ENCODE results near the gene FBXO41. TPM values are rescaled to one million over a fixed set of nuclear protein-coding genes. Genes with fewer than 3 reads are reported as not detected.

The FBXO41 gene
- total and polyA plus RNA-seq, 2 donors (not counting 3 experiments of a cell fraction or from before 2014, with no cell fraction given), result 0.88 to 1.5 TPM

- no peak overlapping the region for H3K9ac ChIP-seq (replicated peaks; ENCODE audit: extremely low read depth, insufficient read depth, low read length)
- POLR2A ChIA-PET, result no interaction called here
- dilution Hi-C loops (cut with MboI; ENCODE audit: extremely low pct_ligation_motif_present, low sequenced_read_pairs), result no loop called here
Observed at GRCh38 chr2:73292906-73293533, 8.7 kb upstream of the FBXO41 start.

GRCh38 chr2:73292316-73292905 is 8.1 kb upstream of the FBXO41 start:
- Histone ChIP-seq H4K20me1 (replicated peaks; ENCODE audit: control insufficient read depth, extremely low read depth, insufficient read depth, low read length) (no peaks in the 10 kb centered on the region), H3K27ac (ENCODE audit: insufficient read depth, low read depth, low read length) (no peak overlapping the region), H3K4me1 (ENCODE audit: control insufficient read depth, extremely low read depth, insufficient read depth, low read length) (no peaks in the 10 kb centered on the region), H3K9ac (replicated peaks; ENCODE audit: extremely low read depth, insufficient read depth, low read length) (no peak overlapping the region), H3K9me3 (replicated peaks; ENCODE audit: control insufficient read depth, insufficient read depth, low read length) (no peaks in the 10 kb centered on the region), H3K27me3 (ENCODE audit: control insufficient read depth in 2 of 2, insufficient read depth in 2 of 2, low read length in 2 of 2) (peaks cover 49 to 84% of the 10 kb centered on the region in 2 experiments), H3K4me2 (ENCODE audit: insufficient read depth, low read length) (no peak overlapping the region), H2AFZ (ENCODE audit: low read depth, low read length) (no peak overlapping the region), H3K79me2 (ENCODE audit: control insufficient read depth, insufficient read depth, low read length) (no peaks in the 10 kb centered on the region), H3K4me3 (replicated peaks in 1 of 3; ENCODE audit: insufficient read depth in 1 of 3, low read depth in 1 of 3, low read length in 3 of 3) (no peak overlapping the region), H3K36me3 (ENCODE audit: control insufficient read depth in 2 of 2, extremely low read depth in 1 of 2, insufficient read depth in 2 of 2, low read length in 2 of 2) (no peaks in the 10 kb centered on the region), H3K9me1 (replicated peaks; ENCODE audit: control insufficient read depth, extremely low read depth, insufficient read depth, low read length) (no peaks in the 10 kb centered on the region)
- dilution Hi-C loops (cut with MboI; ENCODE audit: extremely low pct_ligation_motif_present, low sequenced_read_pairs) (no loop called here), intact Hi-C loops (cut with micrococcal nuclease) (no loop called here)
- TF ChIP-seq EZH2 (IDR thresholded peaks at IDR 0.05; ENCODE audit: borderline replicate concordance, low read depth, low read length, severe bottlenecking), result peak; percentile 71
- TF ChIP-seq POLR2A (IDR thresholded peaks at IDR 0.05; ENCODE audit: low read depth, low read length), result no peak
- ChIA-PET CTCF (interaction anchor here (1.3 kb wide), 2 partner anchors 24 to 29 kb away, joined by 4 to 6 read pairs; no protein-coding TSS in a partner anchor), POLR2A (no interaction called here)
- FAIRE-seq (no peak), DNase-seq (ENCODE audit: low read depth, low spot score) (no peak)
- no TSS peak for BruUV-seq (replicated peaks)

More at GRCh38 chr2:73292906-73293533, 8.7 kb upstream of the FBXO41 start:
- no peak for FAIRE-seq
- Histone ChIP-seq H3K9me1 (replicated peaks; ENCODE audit: control insufficient read depth, extremely low read depth, insufficient read depth, low read length) (no peaks in the 10 kb centered on the region), H3K27ac (ENCODE audit: insufficient read depth, low read depth, low read length) (no peak overlapping the region), H3K36me3 (ENCODE audit: control insufficient read depth in 2 of 2, extremely low read depth in 1 of 2, insufficient read depth in 2 of 2, low read length in 2 of 2) (no peaks in the 10 kb centered on the region), H4K20me1 (replicated peaks; ENCODE audit: control insufficient read depth, extremely low read depth, insufficient read depth, low read length) (no peaks in the 10 kb centered on the region), H3K79me2 (ENCODE audit: control insufficient read depth, insufficient read depth, low read length) (no peaks in the 10 kb centered on the region), H3K9me3 (replicated peaks; ENCODE audit: control insufficient read depth, insufficient read depth, low read length) (no peaks in the 10 kb centered on the region), H3K4me3 (replicated peaks in 1 of 3; ENCODE audit: insufficient read depth in 1 of 3, low read depth in 1 of 3, low read length in 3 of 3) (peak overlapping the region; percentile 7 to 31 (median 18)), H3K4me2 (ENCODE audit: insufficient read depth, low read length) (peak overlapping the region; percentile 60), H3K4me1 (ENCODE audit: control insufficient read depth, extremely low read depth, insufficient read depth, low read length) (no peaks in the 10 kb centered on the region), H2AFZ (ENCODE audit: low read depth, low read length) (no peak overlapping the region), H3K27me3 (ENCODE audit: control insufficient read depth in 2 of 2, insufficient read depth in 2 of 2, low read length in 2 of 2) (peaks cover 49 to 87% of the 10 kb centered on the region in 2 experiments)
- TF ChIP-seq MYC (IDR thresholded peaks at IDR 0.05; ENCODE audit: low read depth, low read length) (no peak), EZH2 (IDR thresholded peaks at IDR 0.05; ENCODE audit: borderline replicate concordance, low read depth, low read length, severe bottlenecking) (peak; percentile 90), GATA2 (IDR thresholded peaks at IDR 0.05; ENCODE audit: insufficient read depth, insufficient read length, low read depth, low read length) (no peak)
- intact Hi-C loops (cut with micrococcal nuclease), result no loop called here
- no TSS peak for BruUV-seq (replicated peaks)
- DNase-seq (ENCODE audit: low read depth, low spot score), result no peak
- CTCF ChIA-PET, result interaction anchor here (1.3 kb wide), 1 partner anchor 29 kb away, joined by 4 read pairs; no protein-coding TSS in a partner anchor
